ENCODE measurements around the gene L1CAM. TPM values are rescaled to one million over a fixed set of nuclear protein-coding genes. Genes with fewer than 3 reads are reported as not detected.

L1CAM gene
- total RNA-seq, 2 experiments from 2014 or later, result 0.19 to 0.31 TPM

- POLR2A ChIA-PET, result interaction anchor here (1.3 kb wide), 1 partner anchor 18 kb away, joined by 10 read pairs; the partner anchor contains the start of gene ARHGAP4
These were observed 21.5 kb upstream of the L1CAM start for GRCh38 chrX:153907456-153907855.

GRCh38 chrX:153906126-153906917 lies 20.3 kb upstream of the L1CAM start:
- ChIA-PET POLR2A (interaction anchor here (1.3 kb wide), 1 partner anchor 20 kb away, joined by 10 read pairs; the partner anchor contains the start of gene ARHGAP4), CTCF (interaction anchor here (0.8 kb wide), 1 partner anchor 41 kb away, joined by 4 read pairs; no protein-coding TSS in a partner anchor)

More at GRCh38 chrX:153907456-153907855, 21.5 kb upstream of the L1CAM start:
- CTCF ChIA-PET, result no interaction called here

- CTCF ChIA-PET, result no interaction called here
- POLR2A ChIA-PET, result no interaction called here
These were observed 19.6 kb upstream of the L1CAM start for GRCh38 chrX:153905481-153906095.

DNA sequence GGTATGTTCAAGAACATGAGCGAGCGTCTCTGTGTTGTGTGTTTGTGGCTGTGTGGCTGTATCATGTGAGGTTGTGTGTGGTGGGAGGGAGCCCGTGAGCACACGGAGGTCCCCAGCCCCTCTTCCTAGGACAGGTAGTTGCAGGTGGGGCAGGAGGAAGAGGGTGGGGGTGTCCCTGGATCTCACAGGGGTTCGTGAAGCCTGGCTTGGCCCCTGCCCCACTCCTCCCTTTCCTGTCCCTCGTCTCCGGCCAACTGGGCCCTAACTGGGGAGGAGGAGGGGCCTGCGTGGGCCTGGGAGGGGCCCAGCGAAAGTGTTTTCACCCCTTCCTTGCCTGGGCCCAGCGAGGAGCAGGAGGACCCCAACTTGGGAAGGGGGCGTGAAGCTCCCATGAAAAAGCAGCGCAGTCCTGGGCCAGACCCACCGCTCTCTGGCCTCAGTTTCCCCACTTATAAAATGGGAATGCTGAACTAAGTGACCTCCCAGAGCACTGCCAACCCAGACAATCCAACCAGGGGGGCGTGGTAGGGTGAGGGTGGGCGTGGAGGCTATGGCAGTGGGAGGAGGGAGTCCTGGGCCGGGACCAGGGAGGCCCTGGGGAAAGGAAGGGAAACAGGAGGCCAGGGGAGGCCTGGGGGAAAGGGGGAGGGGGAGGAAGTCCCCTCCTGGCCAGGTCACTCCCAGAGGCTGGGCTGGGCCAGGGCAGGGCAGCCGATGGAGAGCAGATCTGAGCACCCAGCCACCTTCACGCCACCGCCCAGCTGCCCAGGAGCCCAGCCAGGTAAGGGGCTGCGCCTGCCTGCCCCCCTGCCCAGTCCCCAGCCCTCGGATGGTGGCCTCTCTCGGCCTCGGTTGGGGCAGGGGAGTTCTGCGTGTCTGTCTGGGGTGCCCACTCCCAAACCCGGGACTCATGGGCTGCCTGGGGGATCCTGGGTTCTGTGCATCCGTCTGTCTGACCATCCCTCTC lies 18.3 kb upstream of the L1CAM start, which contains the start of gene AVPR2:
Gene AVPR2 (plus strand): TSS at position 683 of the 967 bp plus-strand sequence. CDS start 473 bp downstream, outside the sequence.
- CTCF ChIA-PET, result no interaction called here

GRCh38 chrX:153903238-153903980 lies 17.4 kb upstream of the L1CAM start:
- ChIA-PET CTCF (no interaction called here), POLR2A (no interaction called here)

More for the DNA sequence above, 18.3 kb upstream of the L1CAM start, which contains the start of gene AVPR2:
- POLR2A ChIA-PET, result no interaction called here

DNA sequence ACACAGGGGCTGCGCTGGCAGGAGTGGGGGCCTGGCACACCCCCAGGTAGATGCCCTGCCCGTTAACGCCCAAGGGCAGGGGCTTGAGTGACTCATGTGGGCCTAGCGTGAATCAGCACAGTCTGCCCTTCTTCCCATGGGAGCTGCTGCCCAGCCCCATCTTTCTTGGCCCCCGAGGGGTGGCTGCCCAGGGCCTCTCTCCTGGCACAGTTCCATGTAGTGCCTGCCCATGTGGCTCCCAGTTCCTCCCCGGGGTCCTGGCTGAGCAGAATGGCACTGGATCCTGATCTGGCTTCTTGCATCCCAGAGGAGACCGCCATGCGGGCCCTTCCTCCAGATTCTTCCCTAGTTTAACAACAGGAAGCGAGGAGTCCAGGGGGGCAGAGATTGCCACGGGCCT lies 16.4 kb upstream of the L1CAM start:
- POLR2A ChIA-PET, result no interaction called here
- CTCF ChIA-PET, result no interaction called here

DNA sequence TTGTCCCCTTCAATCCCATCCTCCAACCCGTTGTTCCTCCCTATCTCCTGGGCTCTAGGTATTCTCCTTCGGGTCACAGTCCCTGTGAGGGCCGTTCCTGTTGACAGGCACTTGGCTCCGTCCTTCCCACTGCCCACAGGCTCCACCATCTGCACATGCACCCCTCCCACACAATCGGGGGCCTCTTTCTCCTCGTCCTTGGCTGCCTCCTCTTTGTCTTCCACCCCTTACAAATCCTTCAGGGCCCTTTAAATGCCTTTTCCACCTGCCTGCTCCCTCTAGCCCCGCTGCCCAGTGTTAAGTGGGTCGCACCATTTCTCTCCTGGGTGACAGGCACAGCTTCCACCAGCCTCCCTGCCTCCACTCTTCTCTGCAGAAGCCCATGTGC lies 15.8 kb upstream of the L1CAM start:
- POLR2A ChIA-PET, result no interaction called here
- CTCF ChIA-PET, result no interaction called here

GRCh38 chrX:153900831-153901752 lies 15.1 kb upstream of the L1CAM start:
- CTCF ChIA-PET, result no interaction called here

GRCh38 chrX:153897899-153898298 lies 11.9 kb upstream of the L1CAM start:
- POLR2A ChIA-PET, result interaction anchor here (0.7 kb wide), 1 partner anchor 119 kb away, joined by 8 read pairs; no protein-coding TSS in a partner anchor

More at GRCh38 chrX:153900831-153901752, 15.1 kb upstream of the L1CAM start:
- POLR2A ChIA-PET, result interaction anchor here (0.6 kb wide), 1 partner anchor 176 kb away, joined by 3 read pairs; no protein-coding TSS in a partner anchor

DNA sequence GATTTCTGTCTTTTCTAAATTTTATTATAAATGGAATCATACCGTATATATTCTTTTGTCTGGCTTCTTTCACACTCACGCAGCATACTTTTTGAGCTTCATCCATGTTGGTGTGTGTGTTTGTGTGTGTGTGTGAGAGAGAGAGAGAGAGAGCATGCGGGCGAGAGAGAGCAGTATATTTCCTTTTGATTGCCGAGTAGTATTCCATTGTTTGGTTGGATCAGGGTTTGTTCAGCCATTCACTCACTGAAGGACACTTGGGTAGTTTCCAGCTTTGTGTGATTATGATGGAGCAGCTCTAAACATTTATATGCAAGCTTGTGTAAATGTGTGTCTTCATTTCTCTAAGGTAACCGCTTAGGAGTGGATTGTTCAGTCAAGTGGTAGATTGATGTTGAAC lies 3.1 kb upstream of the L1CAM start:
- ChIA-PET CTCF (no interaction called here), POLR2A (no interaction called here)

More at GRCh38 chrX:153897899-153898298, 11.9 kb upstream of the L1CAM start:
- CTCF ChIA-PET, result no interaction called here

DNA sequence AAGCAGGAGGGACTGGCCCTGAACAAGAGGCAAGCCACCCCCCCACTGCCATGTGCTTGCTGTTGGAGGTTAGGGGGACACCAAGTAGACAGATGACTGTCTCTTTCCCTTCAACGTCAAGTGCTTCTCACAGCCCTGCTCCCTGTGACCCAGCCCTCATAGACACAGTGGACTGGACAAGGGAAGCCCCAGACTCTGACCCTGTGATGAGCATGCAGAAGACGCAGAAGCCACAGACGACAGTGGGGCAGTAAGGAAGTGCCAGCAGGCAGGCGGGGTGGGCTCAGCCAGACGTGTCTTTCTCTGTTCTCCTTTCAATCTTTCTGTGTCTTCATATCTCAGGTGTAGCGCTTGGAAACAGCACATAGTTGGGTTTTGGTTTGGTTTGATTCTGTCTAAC lies 2.4 kb upstream of the L1CAM start:
- ChIA-PET POLR2A (no interaction called here), CTCF (no interaction called here)

- CTCF ChIA-PET, result no interaction called here
- POLR2A ChIA-PET, result interaction anchor here (0.5 kb wide), 1 partner anchor 130 kb away, joined by 4 read pairs; no protein-coding TSS in a partner anchor
These were observed 1.4 kb upstream of the L1CAM start for GRCh38 chrX:153887385-153887784.

- POLR2A ChIA-PET, result interaction anchor here (0.5 kb wide), 1 partner anchor 130 kb away, joined by 4 read pairs; no protein-coding TSS in a partner anchor
- CTCF ChIA-PET, result no interaction called here
These were observed 942 bp upstream of the L1CAM start for GRCh38 chrX:153886915-153887314.

- ChIA-PET CTCF (no interaction called here), POLR2A (no interaction called here)
These were observed 675 bp downstream of the L1CAM start for GRCh38 chrX:153885208-153885787.

GRCh38 chrX:153884590-153884989 lies 1.4 kb downstream of the L1CAM start:
- POLR2A ChIA-PET, result no interaction called here
- CTCF ChIA-PET, result no interaction called here

GRCh38 chrX:153884136-153884535 lies 1.8 kb downstream of the L1CAM start:
- ChIA-PET CTCF (no interaction called here), POLR2A (no interaction called here)

DNA sequence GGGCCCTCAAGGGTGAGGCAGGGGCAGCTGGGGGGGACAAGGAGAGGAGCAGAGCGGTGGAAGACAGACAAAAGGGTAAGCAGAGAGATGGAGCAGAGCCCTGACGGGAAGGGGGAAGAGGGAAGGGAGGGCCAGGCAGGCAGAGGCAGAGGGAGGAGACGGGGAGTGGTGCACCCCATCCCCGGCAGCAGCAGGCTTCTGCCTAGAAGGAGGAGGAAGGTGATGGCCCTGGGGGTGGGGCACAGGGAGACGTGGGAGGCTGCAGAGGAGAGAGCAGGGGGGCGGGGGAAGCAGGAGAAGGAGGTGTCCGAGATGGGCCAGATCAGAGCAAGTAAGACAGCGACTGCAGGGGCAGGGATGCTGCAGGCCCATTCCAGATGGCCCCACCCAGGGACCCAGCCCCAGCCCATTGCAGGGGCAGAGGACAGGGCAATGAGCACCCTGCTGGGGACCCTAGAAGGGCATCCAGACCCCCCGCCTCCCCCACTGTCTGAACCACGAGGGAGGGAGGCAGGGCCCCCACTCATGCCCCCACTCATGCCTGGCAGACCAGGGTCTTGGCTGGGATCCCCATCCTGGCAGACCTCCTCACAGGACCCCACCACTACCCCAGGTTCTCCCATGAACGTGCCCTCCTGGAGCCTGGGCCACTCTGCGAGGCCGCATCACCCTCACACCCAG lies 2.7 kb downstream of the L1CAM start:
- CTCF ChIA-PET, result no interaction called here
- POLR2A ChIA-PET, result no interaction called here

Measured in activated CD8-positive, alpha-beta memory T cell treated with anti-CD3 and anti-CD28 coated beads for 36 hours (primary cell).